H1 (cell line): Measurements from ENCODE around the gene CLDN9.

Source experiments
- CHD2 ChIP-seq: IDR thresholded peaks from 2 replicates; pipeline ENCODE4 v1.6.1; 2012; ENCODE audit warnings: low read length, improper control_type of control experiment
- CTCF ChIP-seq, 3 experiments: IDR thresholded peaks; 1 replicate in 2 of 3; 2 replicates in 1 of 3; pipeline versions ENCODE4 v1.5.1 to v1.6.1; 2011; ENCODE audit warnings: low read length in 3 of 3, mild to moderate bottlenecking in 3 of 3, inconsistent platforms in 2 of 3, low read depth in 1 of 3, moderate library complexity in 1 of 3; ENCODE audit not compliant: insufficient read depth in 1 of 3; ENCODE audit errors: control extremely low read depth in 1 of 3
- MAX ChIP-seq: IDR thresholded peaks from 2 replicates; pipeline ENCODE4 v1.6.1; 2012; ENCODE audit warnings: inconsistent platforms
- POLR2A ChIP-seq, 2 experiments: IDR thresholded peaks; 1 replicate in 1 of 2; 2 replicates in 1 of 2; pipeline ENCODE4 v1.6.1; 2011; ENCODE audit warnings: low read depth in 2 of 2, low read length in 2 of 2, mild to moderate bottlenecking in 2 of 2; ENCODE audit errors: control extremely low read depth in 1 of 2
- POLR2AphosphoS5 ChIP-seq: IDR thresholded peaks from 2 replicates; pipeline ENCODE4 v1.6.1; 2011; ENCODE audit warnings: low read depth, low read length

GRCh38 chr16:3004319-3004718 is 8.4 kb upstream of the CLDN9 start:
- TF ChIP-seq POLR2AphosphoS5 (no peak), CHD2 (no peak), POLR2A (IDR thresholded peaks at IDR 0.05; ENCODE audit: control extremely low read depth in 1 of 2, low read depth in 2 of 2, low read length in 2 of 2) (no peak), CTCF (IDR thresholded peaks at IDR 0.05; ENCODE audit: control extremely low read depth in 1 of 3, insufficient read depth in 1 of 3, low read depth in 1 of 3, low read length in 3 of 3) (no peak), MAX (no peak)
